IMR-90 (cell line): ENCODE measurements around the gene SLC23A2. TPM values are rescaled to one million over a fixed set of nuclear protein-coding genes. Genes with fewer than 3 reads are reported as not detected.
A peak's percentile ranks its signal among the peaks of the same experiment; 100 is the strongest.

ENCODE experiments used
- ATAC-seq: fragments of 200-7000 bp; cut with Tn5 transposase; 2 replicates; pipeline ENCODE4 v1.9.1; 2020; ENCODE audit warnings: low read depth, mild to moderate bottlenecking, moderate library complexity
- BruUV-seq: library from RNA; stranded (reverse); fragments of 400-500 nt; replicated peaks from 2 replicates; lab custom pipeline; 2021; lab: Mats Ljungman, UMichigan
- CTCF ChIA-PET: fragments of 300-600 bp; formaldehyde crosslinking; extraction: SDS; loops from one replicate; lab custom pipeline; 2021; ENCODE audit warnings: antibody characterized with exemption; lab: Yijun Ruan, JAX
- POLR2A ChIA-PET: fragments of 300-600 bp; sonication (Branson Sonifier 250); formaldehyde crosslinking; loops from one replicate; lab custom pipeline; 2022; ENCODE audit warnings: antibody characterized with exemption; ENCODE audit not compliant: unreplicated experiment; lab: Charles Lee
- DNase-seq: peaks from one replicate; pipeline ENCODE4 v3.0.0; 2013
- H2AFZ ChIP-seq: replicated peaks from 2 replicates; pipeline ENCODE3; 2013; ENCODE audit warnings: low read length, mild to moderate bottlenecking; ENCODE audit not compliant: poor library complexity
- H2AK5ac ChIP-seq: 2 replicates; pipeline ENCODE4 v1.6.1; 2013; ENCODE audit warnings: low read depth, low read length, inconsistent platforms
- H2AK9ac ChIP-seq: replicated peaks from 2 replicates; pipeline ENCODE3; 2013; ENCODE audit warnings: mild to moderate bottlenecking, low read depth, low read length, moderate library complexity; ENCODE audit not compliant: poor library complexity
- H2BK120ac ChIP-seq: 2 replicates; pipeline ENCODE4 v1.6.1; 2013; ENCODE audit warnings: low read depth, low read length, inconsistent platforms
- H2BK15ac ChIP-seq: 3 replicates; pipeline ENCODE4 v1.6.1; 2013; ENCODE audit warnings: low read depth, low read length, inconsistent platforms
- H2BK20ac ChIP-seq: 2 replicates; pipeline ENCODE4 v1.6.1; 2013; ENCODE audit warnings: low read depth, mild to moderate bottlenecking, inconsistent platforms, low read length, moderate library complexity
- H2BK5ac ChIP-seq: 2 replicates; pipeline ENCODE4 v1.6.1; 2013; ENCODE audit warnings: mild to moderate bottlenecking, low read depth, low read length, inconsistent platforms; ENCODE audit not compliant: poor library complexity, severe bottlenecking
- H3K14ac ChIP-seq: replicated peaks from 2 replicates; pipeline ENCODE4 v1.6.1; 2013; ENCODE audit warnings: low read depth, low read length, inconsistent platforms
- H3K18ac ChIP-seq: 2 replicates; pipeline ENCODE4 v1.6.1; 2013; ENCODE audit warnings: low read depth, low read length, control low read depth
- H3K23ac ChIP-seq: 2 replicates; pipeline ENCODE4 v1.6.1; 2013; ENCODE audit warnings: low read depth, low read length, inconsistent platforms
- H3K27ac ChIP-seq: 2 replicates; pipeline ENCODE4 v1.5.1; 2013; ENCODE audit warnings: mild to moderate bottlenecking, control low read depth, low read length; ENCODE audit not compliant: insufficient read depth
- H3K27me3 ChIP-seq: 2 replicates; pipeline ENCODE4 v1.6.1; 2013; ENCODE audit warnings: low read length; ENCODE audit not compliant: control insufficient read depth, insufficient read depth
- H3K36me3 ChIP-seq: 2 replicates; pipeline ENCODE4 v1.6.1; 2013; ENCODE audit warnings: low read length, mixed read lengths; ENCODE audit not compliant: control insufficient read depth, insufficient read depth
- H3K4ac ChIP-seq: 2 replicates; pipeline ENCODE4 v1.6.1; 2013; ENCODE audit warnings: low read depth, low read length, inconsistent platforms
- H3K4me1 ChIP-seq: 2 replicates; pipeline ENCODE4 v1.6.1; 2013; ENCODE audit warnings: low read length, mixed read lengths; ENCODE audit not compliant: control insufficient read depth, insufficient read depth
- H3K4me2 ChIP-seq: 2 replicates; pipeline ENCODE4 v1.6.1; 2013; ENCODE audit warnings: low read depth, mild to moderate bottlenecking, control low read depth, low read length, moderate library complexity
- H3K4me3 ChIP-seq: 2 replicates; pipeline ENCODE4 v1.5.1; 2013; ENCODE audit warnings: low read depth, mild to moderate bottlenecking, control low read depth, low read length, moderate library complexity; ENCODE audit not compliant: insufficient read depth
- H3K56ac ChIP-seq: 2 replicates; pipeline ENCODE4 v1.6.1; 2013; ENCODE audit warnings: low read length, inconsistent platforms; ENCODE audit not compliant: insufficient read depth; ENCODE audit errors: extremely low read depth
- H3K79me1 ChIP-seq, 2 experiments: 2 replicates each; pipeline ENCODE4 v1.6.1; 2013; ENCODE audit warnings: low read length in 2 of 2, inconsistent platforms in 1 of 2, low read depth in 1 of 2
- H3K9ac ChIP-seq: 2 replicates; pipeline ENCODE4 v1.6.1; 2013; ENCODE audit warnings: low read depth, low read length, control low read depth
- H3K9me1 ChIP-seq: 2 replicates; pipeline ENCODE4 v1.6.1; 2013; ENCODE audit warnings: low read length, inconsistent platforms; ENCODE audit not compliant: insufficient read depth
- H3K9me3 ChIP-seq: 2 replicates; pipeline ENCODE4 v1.6.1; 2013; ENCODE audit warnings: low read length; ENCODE audit not compliant: control insufficient read depth, insufficient read depth
- H4K20me1 ChIP-seq: 2 replicates; pipeline ENCODE4 v1.6.1; 2013; ENCODE audit warnings: low read length, inconsistent platforms; ENCODE audit not compliant: insufficient read depth
- H4K5ac ChIP-seq: 2 replicates; pipeline ENCODE4 v1.6.1; 2013; ENCODE audit warnings: mild to moderate bottlenecking, low read depth, low read length, control low read depth
- H4K8ac ChIP-seq, 2 experiments: 2 replicates each; pipeline ENCODE4 v1.6.1; 2013; ENCODE audit warnings: low read depth in 2 of 2, low read length in 2 of 2, control low read depth in 1 of 2, inconsistent platforms in 1 of 2
- H4K91ac ChIP-seq: 2 replicates; pipeline ENCODE4 v1.6.1; 2013; ENCODE audit warnings: low read depth, low read length, inconsistent platforms; ENCODE audit not compliant: insufficient read depth
- BHLHE40 ChIP-seq: fragments of 150-350 bp; IDR thresholded peaks from 2 replicates; pipeline ENCODE4 v1.6.1; 2016; ENCODE audit warnings: mild to moderate bottlenecking, low read depth, low read length
- CEBPB ChIP-seq: IDR thresholded peaks from 2 replicates; pipeline ENCODE4 v1.6.1; 2012; ENCODE audit warnings: low read depth, low read length, improper control_type of control experiment
- CHD1 ChIP-seq: IDR thresholded peaks from 2 replicates; pipeline ENCODE4 v1.6.1; 2012; ENCODE audit warnings: low read depth, low read length, improper control_type of control experiment
- CTCF ChIP-seq: conservative IDR thresholded peaks from 2 replicates; pipeline ENCODE4 v1.5.1; 2012; ENCODE audit warnings: mild to moderate bottlenecking, low read depth, low read length, improper control_type of control experiment
- ELK1 ChIP-seq: fragments of 150-350 bp; IDR thresholded peaks from 2 replicates; pipeline ENCODE4 v1.6.1; 2016; ENCODE audit warnings: low read depth, mild to moderate bottlenecking, low read length, moderate library complexity, borderline replicate concordance
- FOS ChIP-seq: fragments of 150-350 bp; IDR thresholded peaks from 2 replicates; pipeline ENCODE4 v1.6.1; 2016; ENCODE audit warnings: low read depth, low read length
- MAFK ChIP-seq: IDR thresholded peaks from 2 replicates; pipeline ENCODE4 v1.6.1; 2012; ENCODE audit warnings: low read depth, low read length, improper control_type of control experiment
- MAZ ChIP-seq: IDR thresholded peaks from 2 replicates; pipeline ENCODE4 v1.6.1; 2012; ENCODE audit warnings: low read depth, mild to moderate bottlenecking, low read length, improper control_type of control experiment, moderate library complexity, borderline replicate concordance
- MXI1 ChIP-seq: IDR thresholded peaks from 2 replicates; pipeline ENCODE4 v1.6.1; 2012; ENCODE audit warnings: low read depth, mild to moderate bottlenecking, low read length, moderate library complexity, borderline replicate concordance
- NFE2L2 ChIP-seq: fragments of 150-350 bp; IDR thresholded peaks from 2 replicates; pipeline ENCODE4 v1.6.1; 2016; ENCODE audit warnings: low read depth, mild to moderate bottlenecking, low read length
- POLR2A ChIP-seq: IDR thresholded peaks from 2 replicates; pipeline ENCODE4 v1.6.1; 2012; ENCODE audit warnings: mild to moderate bottlenecking, low read depth, low read length
- RAD21 ChIP-seq: IDR thresholded peaks from 2 replicates; pipeline ENCODE4 v1.6.1; 2012; ENCODE audit warnings: low read length, improper control_type of control experiment
- RCOR1 ChIP-seq: IDR thresholded peaks from 2 replicates; pipeline ENCODE4 v1.6.1; 2012; ENCODE audit warnings: mild to moderate bottlenecking, low read length, improper control_type of control experiment; ENCODE audit not compliant: insufficient replicate concordance
- RFX5 ChIP-seq: IDR thresholded peaks from 2 replicates; pipeline ENCODE4 v1.8.0; 2012; ENCODE audit warnings: low read depth, mild to moderate bottlenecking, low read length, moderate library complexity
- SMC3 ChIP-seq: fragments of 150-350 bp; IDR thresholded peaks from 2 replicates; pipeline ENCODE4 v1.6.1; 2016; ENCODE audit warnings: low read depth, mild to moderate bottlenecking, antibody characterized with exemption, low read length, moderate library complexity
- USF2 ChIP-seq: fragments of 150-350 bp; IDR thresholded peaks from 2 replicates; pipeline ENCODE4 v1.6.1; 2017; ENCODE audit warnings: mild to moderate bottlenecking, antibody characterized with exemption, low read length, low read depth
- WGBS, 2 experiments: methylation state at CpG; one replicate each; pipeline versions ENCODE4 v1.1.5 to v1.1.7; 2013; ENCODE audit warnings: missing lambda C conversion rate in 2 of 2; ENCODE audit not compliant: insufficient read length in 1 of 2; ENCODE audit errors: extremely low coverage in 2 of 2; 5-methylcytosine and 5-hydroxymethylcytosine counted together
- dilution Hi-C: fragments of 300-500 bp; cut with HindIII; formaldehyde crosslinking; loops from one replicate; pipeline ENCODE4 v1.14.3; 2018; ENCODE audit warnings: low sequenced_read_pairs; ENCODE audit not compliant: unreplicated experiment
- in situ Hi-C: fragments of 300-500 bp; cut with MboI; formaldehyde crosslinking; loops from 3 replicates; pipeline ENCODE4 v1.14.3; 2019; ENCODE audit warnings: low sequenced_read_pairs, inconsistent platforms, mixed read lengths
- intact Hi-C: fragments of 100-400 bp; cut with micrococcal nuclease; formaldehyde crosslinking; loops from 2 replicates; pipeline ENCODE4 v1.10.0; 2022
- polyA plus RNA-seq, 3 experiments: library from polyadenylated mRNA; depleted of rRNA; stranded (reverse); fragments of >200 nt; gene quantifications; 2 replicates each; pipeline ENCODE4 v1.2.3, GENCODE V29; 2012; ENCODE audit warnings: low replicate concordance in 1 of 3
- total RNA-seq: library from RNA; depleted of rRNA; stranded (reverse); fragments of >200 nt; gene quantifications from 2 replicates; pipeline ENCODE4 v1.2.3, GENCODE V29; 2012

SLC23A2 gene
- total and polyA plus RNA-seq, 2 of the 4 experiments (the other 2 are of a cell fraction), result 10.2 to 14.4 TPM

DNA sequence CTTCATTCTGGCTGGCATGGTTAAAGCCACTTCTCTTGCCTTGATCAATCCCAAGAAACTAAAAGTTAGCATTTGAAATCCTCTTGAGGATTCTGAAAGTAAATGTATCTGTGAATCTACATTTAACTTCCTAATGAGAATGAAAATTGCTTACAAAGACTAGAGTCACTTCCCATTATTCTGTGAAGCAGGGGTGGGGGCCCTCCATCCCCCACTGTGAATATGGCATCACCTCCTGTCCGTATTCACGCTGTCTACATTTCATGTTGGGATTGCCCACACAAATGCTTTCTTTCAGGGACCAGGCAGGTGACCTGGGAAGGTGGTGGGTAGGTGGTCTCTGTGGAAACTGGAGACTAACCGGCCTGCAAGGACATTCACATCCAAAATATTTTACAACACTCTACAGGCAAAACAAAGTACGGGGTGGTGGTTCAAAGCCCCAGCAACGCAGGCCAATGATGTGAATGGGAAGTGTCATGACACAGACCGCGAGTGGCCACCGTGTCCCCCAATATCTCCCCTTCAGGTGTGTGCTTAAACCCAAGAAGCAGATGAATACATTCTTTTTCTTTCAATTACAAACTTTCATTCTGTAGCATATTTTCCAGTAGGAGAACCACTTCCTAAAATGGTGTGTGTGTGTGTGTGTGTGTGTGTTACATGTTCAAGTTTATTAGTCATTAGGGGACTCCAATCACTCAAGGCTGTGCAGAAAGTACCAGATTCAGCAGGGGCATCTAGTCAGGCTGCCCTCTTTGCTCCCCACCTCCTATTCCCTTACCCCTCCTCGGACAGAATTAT is 147.4 kb downstream of the SLC23A2 start:
- BruUV-seq, result TSS peak; percentile 39
- Histone ChIP-seq H3K9me3 (no peaks in the 10 kb centered on the region), H2BK120ac (no peak overlapping the region), H2AK9ac (no peak overlapping the region), H3K4me2 (no peak overlapping the region), H2BK20ac (no peak overlapping the region), H4K5ac (no peak overlapping the region), H2AK5ac (no peak overlapping the region), H3K4me1 (no peaks in the 10 kb centered on the region), H3K4me3 (no peak overlapping the region), H3K9me1 (peaks cover 5% of the 10 kb centered on the region; the same call in 1 of the 2 replicates), H3K18ac (no peak overlapping the region), H2BK15ac (no peak overlapping the region), H3K27ac (no peak overlapping the region), H3K9ac (no peak overlapping the region), H3K4ac (no peak overlapping the region), H2AFZ (no peak overlapping the region), H3K23ac (no peak overlapping the region), H3K14ac (no peak overlapping the region), H2BK5ac (no peak overlapping the region), H4K8ac (no peak overlapping the region), H3K79me1 (no peaks in the 10 kb centered on the region), H4K91ac (no peak overlapping the region), H3K56ac (no peak overlapping the region), H4K20me1 (no peaks in the 10 kb centered on the region), H3K36me3 (peaks cover 36% of the 10 kb centered on the region), H3K27me3 (no peaks in the 10 kb centered on the region)
- in situ Hi-C loops, result no loop called here
- ATAC-seq, result no peak
- no CpG with 5 or more reads among the region's 9 CpGs for WGBS, 2 experiments
- CTCF ChIA-PET, result no interaction called here
- DNase-seq, result no peak
- POLR2A ChIA-PET, result no interaction called here
- intact Hi-C loops, result no loop called here
- TF ChIP-seq BHLHE40 (no peak), ELK1 (no peak), MAFK (no peak), RFX5 (no peak), USF2 (no peak), SMC3 (no peak), MXI1 (no peak), FOS (no peak), CEBPB (no peak), CHD1 (no peak), RAD21 (no peak), POLR2A (no peak), MAZ (no peak), RCOR1 (no peak), NFE2L2 (no peak), CTCF (no peak)
- dilution Hi-C loops, result no loop called here
